Muscle of leg (tissue), 11 donors: ENCODE results near the gene C1orf210. TPM values are rescaled to one million over a fixed set of nuclear protein-coding genes. Genes with fewer than 3 reads are reported as not detected.

Experiments
- DNase-seq: peaks from one replicate; pipeline ENCODE4 v3.0.0; 2013
- H3K27ac ChIP-seq: one replicate; pipeline ENCODE4 v1.5.1; 2013; ENCODE audit warnings: mild to moderate bottlenecking, low read length, control low read depth
- H3K27me3 ChIP-seq: one replicate; pipeline ENCODE4 v1.6.1; 2013; ENCODE audit warnings: low read length; ENCODE audit not compliant: control insufficient read depth, insufficient read depth
- H3K36me3 ChIP-seq: one replicate; pipeline ENCODE4 v1.6.1; 2013; ENCODE audit warnings: low read length; ENCODE audit not compliant: control insufficient read depth, insufficient read depth
- H3K4me1 ChIP-seq: one replicate; pipeline ENCODE4 v1.6.1; 2013; ENCODE audit warnings: low read length; ENCODE audit not compliant: control insufficient read depth, insufficient read depth
- H3K4me3 ChIP-seq: one replicate; pipeline ENCODE4 v1.5.1; 2013; ENCODE audit warnings: low read length, control low read depth
- H3K9me3 ChIP-seq: replicated peaks from 2 replicates; pipeline ENCODE4 v1.6.1; 2013; ENCODE audit warnings: low read depth, low read length; ENCODE audit not compliant: control insufficient read depth
- WGBS: methylation state at CpG from one replicate; pipeline ENCODE4 v1.1.5; 2013; ENCODE audit warnings: missing lambda C conversion rate; ENCODE audit not compliant: insufficient coverage; 5-methylcytosine and 5-hydroxymethylcytosine counted together
- polyA plus RNA-seq, 8 donors: library from polyadenylated mRNA; unstranded; fragments of 120-200 nt; gene quantifications; one replicate each; pipeline versions ENCODE4 v1.2.1 to v1.2.3, GENCODE V29; 2013; ENCODE audit warnings: inconsistent platforms in 1 of 8, low replicate concordance in 1 of 8; ENCODE audit not compliant: insufficient read length in 8 of 8, insufficient read depth in 1 of 8
- total RNA-seq: library from RNA; stranded (reverse); fragments of 120-200 nt; gene quantifications from one replicate; pipeline ENCODE4 v1.2.4, GENCODE V29; 2013

The C1orf210 gene
- total and polyA plus RNA-seq, 9 donors = 0.13 to 2.9 (median 0.80) TPM; not detected in 6

GRCh38 chr1:43319766-43320165 lies 34.4 kb upstream of the C1orf210 start:
- no CpG with 5 or more reads among the region's 3 CpGs for WGBS

DNA sequence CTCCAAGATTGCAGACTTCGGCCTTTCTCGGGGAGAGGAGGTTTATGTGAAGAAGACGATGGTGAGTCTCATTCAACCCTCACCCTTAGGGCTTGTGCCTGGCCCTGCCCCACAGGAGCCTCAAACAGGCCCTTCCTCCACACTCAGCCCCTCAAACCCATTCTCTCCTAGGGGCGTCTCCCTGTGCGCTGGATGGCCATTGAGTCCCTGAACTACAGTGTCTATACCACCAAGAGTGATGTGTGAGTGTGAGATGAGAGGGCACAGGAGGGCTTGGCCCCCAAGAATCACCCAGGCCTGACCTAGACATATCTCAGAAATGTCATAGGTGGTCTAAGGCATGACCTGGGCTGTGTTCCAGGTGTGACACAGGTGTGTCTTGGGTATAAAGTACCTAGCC lies 33.9 kb upstream of the C1orf210 start:
- H3K36me3 ChIP-seq = no peaks in the 10 kb centered on the region
- H3K27me3 ChIP-seq = no peaks in the 10 kb centered on the region
- no peaks in the 10 kb centered on the region for H3K4me1 ChIP-seq
- no peak overlapping the region for H3K27ac ChIP-seq
- no peak for DNase-seq
- no peaks in the 10 kb centered on the region for H3K9me3 ChIP-seq
- WGBS = no CpG with 5 or more reads among the region's 5 CpGs
- H3K4me3 ChIP-seq = no peak overlapping the region

More at GRCh38 chr1:43319766-43320165, 34.4 kb upstream of the C1orf210 start:
- Histone ChIP-seq H3K9me3 (no peaks in the 10 kb centered on the region), H3K27ac (no peak overlapping the region), H3K4me3 (no peak overlapping the region), H3K36me3 (no peaks in the 10 kb centered on the region), H3K4me1 (no peaks in the 10 kb centered on the region), H3K27me3 (no peaks in the 10 kb centered on the region)
- DNase-seq = no peak

- DNase-seq = no peak
- Histone ChIP-seq H3K4me1 (no peaks in the 10 kb centered on the region), H3K27ac (no peak overlapping the region), H3K9me3 (no peaks in the 10 kb centered on the region), H3K36me3 (no peaks in the 10 kb centered on the region), H3K27me3 (no peaks in the 10 kb centered on the region), H3K4me3 (no peak overlapping the region)
- WGBS = no CpG with 5 or more reads among the region's 4 CpGs
These were observed 33.5 kb upstream of the C1orf210 start for GRCh38 chr1:43318831-43319230.

GRCh38 chr1:43317817-43318471 lies 32.6 kb upstream of the C1orf210 start:
- 65% methylated on average over 15 of the region's 15 CpGs for WGBS
- no peaks in the 10 kb centered on the region for H3K9me3 ChIP-seq
- no peaks in the 10 kb centered on the region for H3K36me3 ChIP-seq
- H3K4me1 ChIP-seq = no peaks in the 10 kb centered on the region
- no peak overlapping the region for H3K27ac ChIP-seq
- no peak overlapping the region for H3K4me3 ChIP-seq
- DNase-seq = no peak
- H3K27me3 ChIP-seq = no peaks in the 10 kb centered on the region

DNA sequence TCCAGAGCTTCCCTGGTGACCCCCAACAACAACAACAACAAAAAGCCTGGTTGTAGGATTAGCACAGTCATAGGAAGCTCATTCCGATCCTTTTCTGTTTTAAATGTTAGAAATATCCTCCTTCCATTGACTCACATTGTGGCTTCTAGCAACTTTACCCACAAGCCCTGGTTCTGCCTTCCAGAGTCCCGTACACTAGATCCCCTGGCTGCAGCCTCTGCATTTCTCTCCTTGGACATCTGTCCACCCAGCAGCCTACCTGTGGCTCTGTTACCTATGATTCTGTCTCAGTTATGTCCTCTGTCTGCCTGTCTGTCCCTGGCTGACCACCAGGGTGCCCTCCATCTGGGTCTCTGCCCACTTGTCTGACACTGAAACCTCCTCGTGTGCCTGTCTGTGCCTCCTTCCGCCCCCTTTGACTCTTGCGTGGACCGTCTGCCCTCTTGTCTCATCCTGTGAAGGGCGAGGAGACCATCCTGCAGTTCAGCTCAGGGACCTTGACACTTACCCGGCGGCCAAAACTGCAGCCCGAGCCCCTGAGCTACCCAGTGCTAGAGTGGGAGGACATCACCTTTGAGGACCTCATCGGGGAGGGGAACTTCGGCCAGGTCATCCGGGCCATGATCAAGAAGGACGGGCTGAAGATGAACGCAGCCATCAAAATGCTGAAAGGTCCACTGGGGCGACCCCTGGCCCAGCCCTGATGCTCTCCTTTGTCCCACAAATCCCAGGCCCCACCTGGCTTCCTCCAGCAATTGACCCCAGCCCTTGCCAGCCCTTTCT lies 31.5 kb upstream of the C1orf210 start:
- H3K36me3 ChIP-seq = no peaks in the 10 kb centered on the region
- H3K27ac ChIP-seq = no peak overlapping the region
- 79% methylated on average over 16 of the region's 16 CpGs for WGBS
- DNase-seq = no peak
- no peak overlapping the region for H3K4me3 ChIP-seq
- H3K4me1 ChIP-seq = no peaks in the 10 kb centered on the region
- H3K27me3 ChIP-seq = no peaks in the 10 kb centered on the region
- H3K9me3 ChIP-seq = no peaks in the 10 kb centered on the region

GRCh38 chr1:43315963-43316737 lies 30.8 kb upstream of the C1orf210 start:
- Histone ChIP-seq H3K4me3 (no peak overlapping the region), H3K9me3 (no peaks in the 10 kb centered on the region), H3K27ac (no peak overlapping the region), H3K4me1 (no peaks in the 10 kb centered on the region), H3K36me3 (no peaks in the 10 kb centered on the region), H3K27me3 (no peaks in the 10 kb centered on the region)
- WGBS = 83% methylated on average over 6 of the region's 10 CpGs
- no peak for DNase-seq

DNA sequence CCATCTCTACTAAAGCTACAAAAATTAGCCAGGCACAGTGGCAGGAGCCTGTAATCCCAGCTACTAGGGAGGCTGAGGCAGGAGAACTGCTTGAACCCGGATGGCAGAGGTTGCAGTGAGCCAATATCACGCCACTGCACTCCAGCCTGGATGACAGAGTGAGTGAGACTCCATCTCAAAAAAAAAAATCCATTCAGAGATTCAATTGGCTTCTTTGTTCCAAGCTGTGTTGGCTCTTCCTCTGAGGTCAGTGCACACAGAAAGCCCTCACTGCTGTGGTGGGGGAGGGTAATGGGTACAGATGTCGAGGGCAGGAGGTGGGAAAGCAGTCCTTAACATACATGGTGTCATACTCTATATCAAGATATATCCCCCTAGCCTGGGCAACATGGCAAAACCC lies 30.1 kb upstream of the C1orf210 start:
- no peaks in the 10 kb centered on the region for H3K9me3 ChIP-seq
- WGBS = no CpG with 5 or more reads among the region's 3 CpGs

DNA sequence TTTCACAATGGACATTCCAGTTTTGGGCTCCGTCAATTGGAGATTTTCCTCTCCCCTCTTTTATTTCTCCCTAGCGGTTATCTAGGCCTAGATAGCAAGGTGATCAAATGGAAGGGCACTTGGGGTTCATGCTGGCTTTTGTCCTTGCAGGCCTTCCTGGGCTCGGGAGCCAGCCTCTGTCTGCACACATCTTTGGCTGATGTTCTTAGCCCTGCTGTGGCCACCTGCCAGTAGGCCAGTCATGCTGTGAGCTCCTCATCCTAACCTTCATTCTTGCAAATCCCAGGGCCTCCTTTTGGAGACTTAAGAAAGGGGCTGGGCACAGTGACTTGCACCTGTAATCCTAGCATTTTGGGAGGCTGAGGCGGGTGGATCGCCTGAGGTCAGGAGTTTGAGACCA lies 28.9 kb upstream of the C1orf210 start:
- no peaks in the 10 kb centered on the region for H3K36me3 ChIP-seq
- DNase-seq = no peak

More for the DNA sequence above, 30.1 kb upstream of the C1orf210 start:
- H3K27me3 ChIP-seq = no peaks in the 10 kb centered on the region
- H3K4me3 ChIP-seq = no peak overlapping the region
- H3K27ac ChIP-seq = no peak overlapping the region
- H3K4me1 ChIP-seq = no peaks in the 10 kb centered on the region
- no peaks in the 10 kb centered on the region for H3K36me3 ChIP-seq
- no peak for DNase-seq

DNA sequence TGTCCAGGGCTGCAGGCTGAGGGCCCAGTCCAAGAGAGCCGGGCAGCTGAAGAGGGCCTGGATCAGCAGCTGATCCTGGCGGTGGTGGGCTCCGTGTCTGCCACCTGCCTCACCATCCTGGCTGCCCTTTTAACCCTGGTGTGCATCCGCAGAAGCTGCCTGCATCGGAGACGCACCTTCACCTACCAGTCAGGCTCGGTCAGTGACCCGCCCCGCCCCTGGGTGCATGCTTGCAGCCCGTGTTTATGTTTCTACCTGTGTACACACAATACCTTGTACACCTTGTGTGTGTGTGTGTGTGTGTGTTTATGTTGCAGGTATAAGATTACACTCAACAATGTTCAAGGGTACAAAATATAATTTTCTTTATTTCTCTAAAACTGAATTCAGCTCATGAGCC lies 28.4 kb upstream of the C1orf210 start:
- no peaks in the 10 kb centered on the region for H3K27me3 ChIP-seq
- H3K4me3 ChIP-seq = no peak overlapping the region
- no peaks in the 10 kb centered on the region for H3K9me3 ChIP-seq
- H3K36me3 ChIP-seq = no peaks in the 10 kb centered on the region
- WGBS = 94% methylated on average over 7 of the region's 10 CpGs
- no peaks in the 10 kb centered on the region for H3K4me1 ChIP-seq
- no peak overlapping the region for H3K27ac ChIP-seq
- DNase-seq = no peak

More for the DNA sequence above, 28.9 kb upstream of the C1orf210 start:
- Histone ChIP-seq H3K27ac (no peak overlapping the region), H3K9me3 (no peaks in the 10 kb centered on the region), H3K4me3 (no peak overlapping the region), H3K27me3 (no peaks in the 10 kb centered on the region), H3K4me1 (no peaks in the 10 kb centered on the region)
- 80% methylated on average over 1 of the region's 5 CpGs for WGBS
